NCI-H526 (cell line): Measurements from ENCODE around the gene BIN1.
A peak's percentile ranks its signal among the peaks of the same experiment; 100 is the strongest.

Experiments used
- DNase-seq, 2 experiments: peaks; one replicate each; lab custom pipeline; 2025; lab: John Stamatoyannopoulos, UW

The BIN1 gene

GRCh38 chr2:127090281-127091120, 16.5 kb downstream of the BIN1 start:
- no peak for DNase-seq

- DNase-seq = peak in 1 of 2 experiments; percentile 31
Measured at GRCh38 chr2:127089478-127090235, 17.3 kb downstream of the BIN1 start.

DNA sequence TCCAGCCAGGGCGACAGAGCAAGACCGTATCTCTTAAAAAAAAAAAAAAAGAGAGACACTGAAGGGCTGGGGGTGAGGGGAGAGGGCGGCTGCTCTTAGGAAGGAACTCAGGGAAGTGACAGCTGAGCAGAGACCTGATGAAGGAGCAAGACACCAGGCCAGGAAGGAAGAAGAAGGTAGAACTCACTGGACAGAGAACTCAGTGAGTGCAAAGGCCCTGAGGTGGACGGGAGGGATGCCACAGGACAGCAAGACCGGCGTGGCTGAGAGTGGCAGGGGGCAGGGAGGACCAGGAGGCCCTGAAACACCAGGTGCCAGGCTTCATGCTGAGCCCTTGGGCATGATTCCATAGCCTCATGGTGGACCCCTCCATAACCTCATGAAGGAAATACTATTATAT, 18.2 kb downstream of the BIN1 start:
- no peak for DNase-seq

DNA sequence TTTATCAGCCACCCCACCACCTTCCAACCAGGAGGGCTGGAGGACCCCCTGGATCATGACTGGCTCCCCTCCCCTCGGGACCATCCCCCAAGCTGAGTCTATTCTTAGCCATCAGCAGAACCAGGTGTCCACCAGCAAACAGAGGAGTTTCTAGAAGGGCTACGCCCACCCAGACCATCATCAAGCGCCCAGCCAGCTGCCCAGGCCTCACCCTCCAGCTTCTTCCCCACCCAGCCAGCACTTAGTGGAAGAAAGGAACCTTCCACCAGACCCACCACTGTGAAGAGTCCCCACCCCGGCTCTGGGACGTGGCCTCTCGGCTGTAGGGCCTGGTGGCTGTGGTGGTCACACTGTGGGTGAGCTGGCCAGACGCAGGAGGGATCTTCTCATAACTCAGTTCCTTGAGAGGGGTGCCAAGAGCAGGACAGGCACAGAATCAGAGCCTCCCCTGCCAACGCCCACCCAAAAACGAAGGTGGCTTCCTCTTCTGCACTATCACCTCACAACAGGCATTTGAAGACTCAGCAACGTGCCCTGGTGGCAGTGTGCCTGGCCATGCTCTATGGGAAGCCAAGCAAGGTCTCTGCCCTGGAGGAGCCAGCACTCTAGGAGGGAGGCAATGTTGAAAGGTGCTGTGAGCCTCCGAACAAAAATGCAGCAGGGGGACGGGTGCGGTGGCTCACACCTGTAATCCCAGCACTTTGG, 19.0 kb downstream of the BIN1 start:
- DNase-seq = no peak

DNA sequence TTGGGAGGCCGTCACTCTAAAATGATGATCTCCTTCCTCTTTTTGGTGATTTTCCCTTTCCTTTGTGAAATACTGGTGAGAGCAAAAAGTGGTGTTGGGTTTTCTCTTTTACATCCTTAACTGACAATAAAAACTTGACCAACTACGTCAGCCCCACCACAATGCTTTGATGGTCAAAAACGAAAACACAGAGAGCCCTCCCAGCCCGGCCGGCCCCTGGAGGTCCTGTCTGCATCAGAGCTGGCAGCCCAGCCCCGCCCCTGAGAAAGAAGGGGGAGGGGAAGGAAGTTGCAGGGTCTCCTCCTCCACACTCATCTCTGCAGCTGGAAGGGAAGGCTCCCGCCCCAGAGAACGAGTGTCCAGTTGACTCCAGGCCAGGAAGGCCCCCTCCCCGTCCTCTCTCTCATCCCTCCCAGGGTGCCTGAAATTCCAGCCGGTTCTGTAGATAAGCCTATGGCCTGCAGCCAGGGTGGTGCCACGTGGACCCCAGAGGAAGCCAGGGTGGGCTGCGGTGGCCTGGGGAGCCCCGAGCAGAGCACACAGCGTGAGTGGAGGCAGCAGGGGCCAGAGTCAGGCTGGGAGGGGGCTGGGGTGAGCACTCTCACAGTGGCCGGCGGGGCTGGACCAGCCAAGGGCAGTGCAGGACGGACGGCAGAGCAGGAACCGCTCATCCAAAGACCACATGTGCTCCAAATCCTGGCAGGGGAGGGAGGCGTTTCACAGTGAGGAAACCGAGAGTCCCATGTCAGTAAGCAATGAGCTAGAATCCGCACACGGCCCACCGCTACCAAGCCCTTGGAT, 19.8 kb downstream of the BIN1 start:
- DNase-seq = no peak

GRCh38 chr2:127085317-127085681, 21.7 kb downstream of the BIN1 start:
- no peak for DNase-seq

DNA sequence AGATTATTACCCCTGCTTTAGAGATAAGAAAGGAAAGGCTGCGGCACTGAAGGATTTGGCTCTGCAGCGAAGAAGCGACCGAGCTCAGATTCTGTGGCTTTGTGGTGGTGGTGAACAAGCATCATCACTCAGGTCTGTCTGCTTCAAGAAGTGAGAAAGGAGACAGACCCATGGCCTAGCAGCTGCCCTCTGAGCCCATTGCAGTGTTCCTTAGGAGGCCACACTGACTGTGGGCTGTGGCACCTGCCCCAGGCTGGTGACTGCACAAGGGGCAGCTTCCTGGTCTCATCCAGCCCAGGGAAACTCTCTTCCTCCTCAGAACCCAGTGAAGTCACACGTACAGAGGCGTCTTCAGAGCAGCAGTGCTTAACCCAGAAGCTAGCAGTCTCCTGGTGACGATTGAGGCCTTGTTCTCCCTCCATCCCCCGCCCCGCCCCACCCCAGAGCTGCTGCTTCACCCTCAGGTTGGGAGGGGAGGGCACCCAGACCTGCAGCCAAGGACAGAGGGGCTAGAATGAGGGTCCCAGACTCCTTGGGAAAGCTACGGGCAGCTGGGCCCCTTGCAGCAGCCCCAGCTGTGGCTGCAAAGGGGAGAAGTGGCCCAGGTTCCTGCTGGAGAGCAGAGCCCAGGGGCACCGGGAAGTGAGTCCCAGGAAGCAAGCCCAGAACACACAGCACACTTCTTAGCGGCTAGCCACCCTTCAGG, 22.2 kb downstream of the BIN1 start:
- no peak for DNase-seq

DNA sequence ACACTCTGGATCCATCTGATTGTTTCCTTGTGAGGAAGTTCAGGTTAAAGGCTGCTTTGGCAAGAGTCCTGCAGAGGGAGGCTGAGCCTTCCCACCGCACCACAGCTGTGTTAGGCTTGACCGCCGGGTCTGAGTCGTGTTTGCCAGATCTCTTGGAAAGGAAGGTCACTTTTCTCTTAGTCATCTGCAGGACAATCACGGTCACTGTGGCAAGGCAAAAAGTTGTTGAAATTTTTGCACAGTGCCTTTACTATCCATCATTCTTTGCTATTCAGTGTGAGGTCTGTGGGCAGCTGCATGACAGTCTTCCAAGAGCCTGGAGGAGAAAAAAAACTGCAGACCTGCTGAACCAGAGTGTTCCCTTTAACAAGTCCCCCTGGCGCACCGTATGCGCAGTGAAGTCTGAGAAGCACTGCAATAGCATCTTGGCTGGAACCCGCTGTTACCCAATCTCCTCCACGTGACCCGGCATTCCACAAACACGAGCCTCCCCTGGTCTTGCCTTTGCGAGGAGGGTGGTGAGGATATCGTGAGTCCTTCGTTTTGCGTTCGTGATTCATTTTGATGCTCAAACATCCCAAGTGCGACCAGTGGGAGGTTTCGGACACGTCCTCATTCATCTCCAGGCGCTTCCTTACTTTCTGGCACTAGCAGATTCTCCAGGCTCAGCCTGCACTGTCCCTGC, 23.0 kb downstream of the BIN1 start:
- DNase-seq = no peak

DNA sequence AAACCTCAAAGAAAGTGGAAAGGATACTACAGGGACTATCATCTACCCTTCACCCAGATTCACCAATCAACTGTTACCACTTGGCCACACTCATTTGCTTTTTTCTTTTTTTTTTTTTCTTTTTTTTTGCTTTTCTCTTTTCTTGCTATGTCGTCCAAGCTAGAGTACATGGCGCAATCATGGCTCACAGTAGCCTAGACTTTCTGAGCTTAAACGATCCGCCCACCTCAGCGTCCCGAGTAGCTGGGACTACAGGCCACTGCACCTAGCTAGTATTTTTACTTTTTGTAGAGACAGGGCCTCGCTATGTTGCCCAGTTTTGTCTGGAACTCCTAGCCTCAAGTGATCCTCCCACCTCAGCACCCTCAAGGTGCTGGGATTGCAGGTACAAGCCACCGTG, 24.0 kb downstream of the BIN1 start:
- no peak for DNase-seq

DNA sequence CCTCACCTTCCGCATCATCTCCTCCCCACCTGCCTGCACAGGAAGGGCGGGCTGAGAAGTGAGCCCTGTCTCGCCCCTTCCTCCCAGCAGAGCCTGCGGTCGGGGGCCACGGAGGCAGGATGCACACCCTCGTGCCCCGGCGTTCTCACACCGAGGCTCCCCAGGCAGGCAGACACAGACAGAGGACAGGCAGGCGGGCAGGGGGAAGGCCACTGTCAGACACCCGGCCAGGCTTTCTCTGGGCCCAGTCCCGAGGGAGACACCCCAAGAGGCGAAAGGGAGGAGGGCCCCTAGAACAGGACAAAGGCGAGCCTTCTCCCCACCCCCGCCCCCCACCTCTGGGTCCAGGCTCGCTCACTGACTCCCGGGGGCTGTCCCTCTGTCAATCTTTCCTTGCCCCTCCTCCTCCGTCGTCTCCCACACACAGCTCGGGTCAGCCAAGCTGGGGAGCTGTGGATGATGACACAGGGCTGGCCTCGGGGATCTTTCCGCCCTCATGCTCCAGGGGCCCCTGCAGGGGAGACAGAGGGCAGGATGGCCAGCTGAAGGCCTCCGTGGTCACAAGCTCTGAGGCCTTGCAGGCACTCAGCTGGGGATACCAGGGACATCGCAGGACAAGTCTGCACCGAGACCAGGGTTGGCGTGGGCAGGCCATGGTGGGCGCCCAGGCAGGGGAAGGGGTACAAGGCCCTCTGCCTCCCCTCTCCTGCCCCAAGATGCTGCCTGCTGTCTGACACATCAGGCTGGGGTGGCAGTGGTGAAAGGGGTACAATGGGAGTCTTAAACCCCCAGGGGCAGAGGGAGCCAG, 24.9 kb downstream of the BIN1 start:
- DNase-seq = no peak

GRCh38 chr2:127080938-127081755, 25.8 kb downstream of the BIN1 start:
- no peak for DNase-seq

DNA sequence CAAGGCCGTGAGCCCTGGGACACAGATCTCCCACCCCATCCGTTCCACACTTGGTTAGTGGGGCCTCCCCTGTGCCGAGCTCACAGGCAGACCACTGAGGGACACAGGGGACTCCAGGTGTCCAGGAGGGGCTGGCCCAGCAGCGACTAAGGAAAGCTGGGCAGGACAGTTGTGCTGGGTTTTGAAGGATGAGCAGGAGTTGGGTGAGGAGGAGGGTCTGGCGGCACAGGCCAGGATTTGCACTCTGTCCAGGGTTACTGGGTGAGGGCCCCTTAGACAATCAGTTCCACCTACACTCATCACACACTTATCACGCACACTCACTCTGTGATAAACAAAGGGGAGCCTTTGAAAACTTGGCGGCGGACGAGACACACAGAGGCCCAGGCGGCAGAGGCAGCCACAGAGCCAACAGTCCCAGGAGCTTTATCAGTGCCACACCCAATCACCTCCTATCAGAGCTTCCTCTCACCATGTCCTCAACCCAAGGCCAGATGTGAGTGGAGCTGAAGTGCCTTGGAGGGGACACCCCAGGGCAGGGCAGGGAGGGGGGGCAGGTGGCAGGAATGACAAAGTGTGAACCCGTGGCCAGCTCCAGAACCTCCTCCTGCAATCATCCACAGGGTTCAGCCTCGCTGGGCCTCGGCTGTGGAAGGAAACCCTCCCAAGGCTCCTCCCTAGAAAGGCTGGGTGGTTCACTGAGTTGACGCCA, 26.6 kb downstream of the BIN1 start:
- DNase-seq = no peak

GRCh38 chr2:127079358-127079920, 27.5 kb downstream of the BIN1 start:
- no peak for DNase-seq

DNA sequence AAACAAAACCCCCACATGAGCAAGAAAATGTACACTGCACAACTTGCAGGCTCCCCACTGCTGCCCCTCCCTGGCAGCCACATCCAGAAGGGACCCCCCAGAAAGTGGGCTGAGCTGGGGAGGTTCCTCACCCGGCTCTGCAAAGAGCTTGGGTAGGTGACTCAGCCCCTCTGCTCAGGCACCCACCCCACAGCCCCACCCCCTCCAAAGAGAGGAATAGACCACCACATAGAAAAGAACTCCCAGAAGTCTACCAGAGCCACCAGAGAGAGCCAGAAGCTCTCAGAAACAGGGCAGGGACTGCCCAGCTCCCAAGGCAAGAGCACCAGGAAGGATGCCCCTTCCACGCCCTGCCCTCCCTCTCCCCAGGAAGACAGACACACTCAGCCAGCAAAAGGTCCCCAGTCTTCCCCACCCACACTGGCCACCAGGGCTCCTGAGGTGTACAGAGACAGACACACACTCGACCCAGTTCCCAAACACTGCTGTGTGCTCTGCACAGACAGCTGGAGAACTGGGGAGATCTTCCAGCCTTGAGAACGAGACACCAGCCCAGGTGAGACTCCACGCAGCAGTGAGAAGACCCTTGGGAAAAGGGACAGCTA, 28.2 kb downstream of the BIN1 start:
- DNase-seq = no peak

- no peak for DNase-seq
Measured at GRCh38 chr2:127078028-127078427, 28.9 kb downstream of the BIN1 start.

DNA sequence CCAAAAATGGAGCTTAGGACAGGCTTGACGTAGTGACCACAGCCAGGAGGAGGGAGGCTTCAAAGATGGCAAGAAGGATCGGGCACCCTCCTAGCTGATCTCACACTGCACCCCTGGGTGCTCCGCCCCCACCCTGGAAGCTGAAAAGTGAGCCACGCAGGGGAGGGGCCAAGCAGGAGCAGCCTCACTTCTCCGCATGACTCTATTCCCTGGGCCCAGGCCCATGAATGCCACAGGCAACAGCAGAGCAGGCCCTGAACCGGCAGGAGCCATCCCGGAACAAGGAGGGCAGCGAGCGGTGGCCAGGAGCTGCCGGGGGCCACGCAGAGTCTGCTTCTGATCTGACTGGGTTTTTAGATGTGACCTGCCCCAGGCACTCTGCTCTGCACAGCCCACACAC, 30.0 kb downstream of the BIN1 start:
- DNase-seq = no peak

DNA sequence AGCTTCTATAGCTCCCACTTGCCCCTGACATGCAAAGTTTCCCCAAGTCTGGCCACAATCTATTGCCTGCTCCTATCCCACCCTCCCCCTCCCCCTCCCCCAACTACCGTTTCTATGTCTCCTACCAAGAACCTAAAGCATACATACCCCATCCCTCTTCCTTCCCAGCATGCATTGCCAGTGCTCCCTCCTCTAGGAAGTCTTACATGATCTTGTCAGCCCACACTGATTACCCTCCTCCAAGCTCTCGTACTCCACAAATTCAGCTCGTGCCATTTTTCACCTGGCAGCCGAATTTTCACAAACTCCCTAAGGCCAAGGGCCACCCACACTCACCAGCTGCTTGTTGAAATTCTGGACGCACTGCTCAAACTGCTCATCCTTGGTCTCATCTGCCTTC, 30.7 kb downstream of the BIN1 start:
- no peak for DNase-seq

DNA sequence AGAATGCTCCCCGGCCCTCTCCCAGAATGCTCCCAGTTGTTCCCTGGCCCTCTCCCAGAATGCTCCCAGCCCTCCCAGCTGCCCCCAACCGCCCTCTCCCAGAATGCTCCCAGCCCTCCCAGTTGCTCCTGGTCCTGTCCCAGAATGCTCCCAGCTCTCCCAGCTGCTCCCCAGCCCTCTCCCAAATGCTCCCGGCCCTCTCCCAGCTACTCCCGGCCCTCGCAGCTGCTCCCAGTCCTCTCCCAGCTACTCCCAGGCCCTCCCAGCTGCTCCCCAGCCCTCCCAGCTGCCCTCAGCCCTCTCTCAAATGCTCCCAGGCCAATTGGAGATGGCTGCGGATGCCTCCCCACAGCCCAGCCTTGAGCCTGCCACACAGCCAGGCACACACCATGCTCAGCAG, 31.1 kb downstream of the BIN1 start:
- DNase-seq = no peak
